ENCODE data around the gene RIIAD1.
"Not testable (repeated sequence)": the region's sequence is repeated elsewhere in the genome, so short reads cannot be mapped to it uniquely, and the experiment has no call there.

DNA sequence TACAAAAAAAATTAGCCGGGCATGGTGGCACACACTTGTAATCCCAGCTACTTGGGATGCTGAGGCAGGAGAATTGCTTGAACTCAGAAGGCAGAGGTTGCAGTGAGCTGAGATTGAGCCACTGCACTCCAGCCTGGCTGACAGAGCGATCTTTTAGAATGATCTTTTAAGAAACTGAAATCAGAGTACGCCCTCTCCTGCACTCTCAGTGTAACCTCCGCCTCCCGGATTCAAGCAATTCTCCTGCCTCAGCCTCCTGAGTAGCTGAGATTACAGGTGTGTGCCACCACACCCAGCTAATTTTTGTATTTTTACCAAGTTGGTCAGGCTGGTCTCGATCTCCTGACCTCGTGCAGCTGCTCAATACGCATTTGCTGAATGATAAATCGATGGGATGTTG is 12.7 kb downstream of the RIIAD1 start:
- TF ChIP-seq, protein P1, sequence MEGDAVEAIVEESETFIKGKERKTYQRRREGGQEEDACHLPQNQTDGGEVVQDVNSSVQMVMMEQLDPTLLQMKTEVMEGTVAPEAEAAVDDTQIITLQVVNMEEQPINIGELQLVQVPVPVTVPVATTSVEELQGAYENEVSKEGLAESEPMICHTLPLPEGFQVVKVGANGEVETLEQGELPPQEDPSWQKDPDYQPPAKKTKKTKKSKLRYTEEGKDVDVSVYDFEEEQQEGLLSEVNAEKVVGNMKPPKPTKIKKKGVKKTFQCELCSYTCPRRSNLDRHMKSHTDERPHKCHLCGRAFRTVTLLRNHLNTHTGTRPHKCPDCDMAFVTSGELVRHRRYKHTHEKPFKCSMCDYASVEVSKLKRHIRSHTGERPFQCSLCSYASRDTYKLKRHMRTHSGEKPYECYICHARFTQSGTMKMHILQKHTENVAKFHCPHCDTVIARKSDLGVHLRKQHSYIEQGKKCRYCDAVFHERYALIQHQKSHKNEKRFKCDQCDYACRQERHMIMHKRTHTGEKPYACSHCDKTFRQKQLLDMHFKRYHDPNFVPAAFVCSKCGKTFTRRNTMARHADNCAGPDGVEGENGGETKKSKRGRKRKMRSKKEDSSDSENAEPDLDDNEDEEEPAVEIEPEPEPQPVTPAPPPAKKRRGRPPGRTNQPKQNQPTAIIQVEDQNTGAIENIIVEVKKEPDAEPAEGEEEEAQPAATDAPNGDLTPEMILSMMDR (IDR thresholded peaks at IDR 0.05) = not testable (repeated sequence)
- TF ChIP-seq EZH2, EZH2phosphoT487 (IDR thresholded peaks at IDR 0.05): not testable (repeated sequence)
